ENCODE data around the gene RAB40A.

GRCh38 chrX:103477496-103477895 is 41.8 kb downstream of the RAB40A start:
- TF ChIP-seq GABPA (IDR thresholded peaks at IDR 0.05; ENCODE audit: low read depth): no peak
- no peak for TF ChIP-seq CTCF (IDR thresholded peaks at IDR 0.05; ENCODE audit: insufficient read depth, low read length)
- no peak for TF ChIP-seq SPI1 (IDR thresholded peaks at IDR 0.05; ENCODE audit: borderline replicate concordance, low read depth)
